Endothelial cell of umbilical vein (primary cell): ENCODE measurements around the gene PTGER2. TPM values are rescaled to one million over a fixed set of nuclear protein-coding genes. Genes with fewer than 3 reads are reported as not detected.

Experiments used
- BruUV-seq: library from RNA; stranded (reverse); fragments of 400-500 nt; replicated peaks from 2 replicates; lab custom pipeline; 2021; lab: Mats Ljungman, UMichigan
- CTCF ChIA-PET: fragments of 300-600, 350-600 bp; sonication (Branson Sonifier 250); formaldehyde crosslinking; loops from one replicate; lab custom pipeline; 2021; ENCODE audit warnings: antibody characterized with exemption, inconsistent platforms; lab: Charles Lee
- POLR2A ChIA-PET: fragments of 300-600, 350-600 bp; sonication (Branson Sonifier 250); formaldehyde crosslinking; loops from one replicate; lab custom pipeline; 2021; ENCODE audit warnings: antibody characterized with exemption, inconsistent platforms; lab: Charles Lee
- DNase-seq: peaks from one replicate; pipeline ENCODE4 v3.0.0-alpha.2; 2011; ENCODE audit warnings: low read depth, low spot score
- FAIRE-seq: peaks from 2 replicates; lab custom pipeline; 2011; peaks lifted over from hg19 to GRCh38; lab: Jason Lieb, UNC
- H2AFZ ChIP-seq: 2 replicates; pipeline ENCODE4 v1.6.0; 2012; ENCODE audit warnings: low read depth, low read length, control low read depth, inconsistent platforms
- H3K27ac ChIP-seq: 2 replicates; pipeline ENCODE4 v1.5.1; 2011; ENCODE audit warnings: low read depth, mild to moderate bottlenecking, control low read depth, low read length, moderate library complexity; ENCODE audit not compliant: insufficient read depth
- H3K27me3 ChIP-seq, 2 experiments: 2 replicates each; pipeline versions ENCODE4 v1.6.0 to v1.6.1; 2011; ENCODE audit warnings: low read length in 2 of 2, mixed read lengths in 1 of 2; ENCODE audit not compliant: control insufficient read depth in 2 of 2, insufficient read depth in 2 of 2
- H3K36me3 ChIP-seq, 2 experiments: 2 replicates in 1 of 2; 3 replicates in 1 of 2; pipeline ENCODE4 v1.5.1; 2011; ENCODE audit warnings: low read length in 2 of 2, mild to moderate bottlenecking in 1 of 2, moderate library complexity in 1 of 2; ENCODE audit not compliant: control insufficient read depth in 2 of 2, insufficient read depth in 2 of 2; ENCODE audit errors: extremely low read depth in 1 of 2
- H3K4me1 ChIP-seq: 3 replicates; pipeline ENCODE4 v1.5.1; 2011; ENCODE audit warnings: mild to moderate bottlenecking, low read length; ENCODE audit not compliant: control insufficient read depth, insufficient read depth; ENCODE audit errors: extremely low read depth
- H3K4me2 ChIP-seq: 2 replicates; pipeline ENCODE4 v1.6.1; 2011; ENCODE audit warnings: low read length, control low read depth, mixed read lengths; ENCODE audit not compliant: insufficient read depth
- H3K4me3 ChIP-seq, 3 experiments: fragments of 200-600 bp in 1 of 3; sonication (generic), shearing (Covaris generic) in 1 of 3; replicated peaks in 1 of 3; 2 replicates each; pipeline ENCODE4 v1.5.1; 2011 to 2016; ENCODE audit warnings: control low read depth in 3 of 3, low read length in 3 of 3, mild to moderate bottlenecking in 2 of 3, inconsistent platforms in 1 of 3, low read depth in 1 of 3, moderate library complexity in 1 of 3; ENCODE audit not compliant: insufficient read depth in 1 of 3
- H3K79me2 ChIP-seq: 2 replicates; pipeline ENCODE4 v1.6.0; 2012; ENCODE audit warnings: low read length, inconsistent platforms; ENCODE audit not compliant: control insufficient read depth, insufficient read depth
- H3K9ac ChIP-seq: replicated peaks from 2 replicates; pipeline ENCODE3; 2011; ENCODE audit warnings: low read length, control low read depth; ENCODE audit not compliant: insufficient read depth; ENCODE audit errors: extremely low read depth
- H3K9me1 ChIP-seq: replicated peaks from 3 replicates; pipeline ENCODE4 v1.6.0; 2011; ENCODE audit warnings: mild to moderate bottlenecking, low read length; ENCODE audit not compliant: control insufficient read depth, insufficient read depth; ENCODE audit errors: extremely low read depth
- H3K9me3 ChIP-seq: replicated peaks from 2 replicates; pipeline ENCODE4 v1.5.1; 2012; ENCODE audit warnings: low read length, inconsistent platforms; ENCODE audit not compliant: control insufficient read depth, insufficient read depth
- H4K20me1 ChIP-seq: replicated peaks from 2 replicates; pipeline ENCODE3; 2011; ENCODE audit warnings: mild to moderate bottlenecking, low read length; ENCODE audit not compliant: control insufficient read depth, insufficient read depth; ENCODE audit errors: extremely low read depth
- CTCF ChIP-seq, 2 donors: IDR thresholded peaks; 1 replicate in 1 of 2; 2 replicates in 1 of 2; pipeline ENCODE4 v1.5.1; 2011; ENCODE audit warnings: low read length in 2 of 2, mild to moderate bottlenecking in 2 of 2, moderate library complexity in 2 of 2, control low read depth in 1 of 2, inconsistent platforms in 1 of 2, low read depth in 1 of 2; ENCODE audit not compliant: insufficient read depth in 1 of 2; ENCODE audit errors: extremely low read depth in 1 of 2
- EZH2 ChIP-seq: IDR thresholded peaks from 2 replicates; pipeline ENCODE4 v1.6.1; 2012; ENCODE audit warnings: borderline replicate concordance, low read depth, mild to moderate bottlenecking, moderate library complexity, low read length, inconsistent platforms; ENCODE audit not compliant: severe bottlenecking
- FOS ChIP-seq: IDR thresholded peaks from 2 replicates; pipeline ENCODE4 v1.6.1; 2011; ENCODE audit warnings: mild to moderate bottlenecking, low read length, moderate library complexity, borderline replicate concordance; ENCODE audit not compliant: insufficient read depth
- GATA2 ChIP-seq: IDR thresholded peaks from 2 replicates; pipeline ENCODE4 v1.7.0; 2011; ENCODE audit warnings: low read depth, mild to moderate bottlenecking, moderate library complexity, mixed read lengths, low read length; ENCODE audit not compliant: insufficient read length, insufficient read depth
- JUN ChIP-seq: IDR thresholded peaks from 2 replicates; pipeline ENCODE4 v1.6.1; 2011; ENCODE audit warnings: borderline replicate concordance, low read depth; ENCODE audit not compliant: insufficient read length, insufficient read depth
- MAX ChIP-seq: IDR thresholded peaks from 2 replicates; pipeline ENCODE4 v1.6.1; 2011; ENCODE audit not compliant: insufficient read depth, insufficient read length
- MYC ChIP-seq: IDR thresholded peaks from one replicate; pipeline ENCODE4 v1.6.1; 2011; ENCODE audit warnings: mild to moderate bottlenecking, low read depth, low read length
- POLR2A ChIP-seq: IDR thresholded peaks from 2 replicates; pipeline ENCODE4 v1.6.1; 2012; ENCODE audit warnings: low read depth, mild to moderate bottlenecking, control low read depth, low read length
- POLR2AphosphoS5 ChIP-seq: IDR thresholded peaks from 2 replicates; pipeline ENCODE4 v1.6.1; 2012; ENCODE audit warnings: low read depth, mild to moderate bottlenecking, control low read depth, low read length, moderate library complexity; ENCODE audit not compliant: insufficient read depth
- dilution Hi-C: fragments of 300-500 bp; cut with MboI; formaldehyde crosslinking; loops from one replicate; pipeline ENCODE4 v1.15.0; 2019; ENCODE audit warnings: low sequenced_read_pairs; ENCODE audit not compliant: extremely low pct_ligation_motif_present
- intact Hi-C: fragments of 100-400 bp; cut with micrococcal nuclease; formaldehyde crosslinking; loops from one replicate; pipeline ENCODE4 v1.10.0; 2022
- polyA plus RNA-seq, 4 experiments: library from polyadenylated mRNA; depleted of rRNA in 3 of 4; stranded (reverse) in 3 of 4; unstranded in 1 of 4; fragments of >200 nt; gene quantifications; 2 replicates each; pipeline versions ENCODE4 v1.2.1 to v1.2.3, GENCODE V29; 2011 to 2012; ENCODE audit warnings: missing spikeins in 1 of 4
- total RNA-seq: library from RNA; stranded (reverse); gene quantifications from 2 replicates; pipeline ENCODE4 v1.2.3, GENCODE V29; 2021

Gene PTGER2
- total and polyA plus RNA-seq, 2 donors (not counting 3 experiments of a cell fraction or from before 2014, with no cell fraction given): not detected

- ChIA-PET POLR2A (no interaction called here), CTCF (no interaction called here)
- no peaks in the 10 kb centered on the region for H3K4me1 ChIP-seq
- FAIRE-seq: no peak
- H3K9me3 ChIP-seq: no peaks in the 10 kb centered on the region
- H3K27me3 ChIP-seq: peaks cover 5 to 10% of the 10 kb centered on the region in 2 experiments
- H3K79me2 ChIP-seq: no peaks in the 10 kb centered on the region
- H2AFZ ChIP-seq: no peak overlapping the region
- H3K4me2 ChIP-seq: no peak overlapping the region
- dilution Hi-C loops (no loop called here), intact Hi-C loops (no loop called here)
- no peak for DNase-seq
- H4K20me1 ChIP-seq: no peaks in the 10 kb centered on the region
- no TSS peak for BruUV-seq
- no peak overlapping the region for H3K4me3 ChIP-seq
- H3K9me1 ChIP-seq: no peaks in the 10 kb centered on the region
- H3K27ac ChIP-seq: no peak overlapping the region
- TF ChIP-seq POLR2A (no peak), MYC (no peak), CTCF (IDR thresholded peaks at IDR 0.05; ENCODE audit: extremely low read depth in 1 of 2, insufficient read depth in 1 of 2, low read depth in 1 of 2, low read length in 2 of 2) (no peak), MAX (no peak), FOS (no peak), GATA2 (no peak), JUN (no peak), EZH2 (no peak), POLR2AphosphoS5 (no peak)
- no peaks in the 10 kb centered on the region for H3K36me3 ChIP-seq
- H3K9ac ChIP-seq: no peak overlapping the region
Measured at GRCh38 chr14:52365071-52365470, 51.0 kb downstream of the PTGER2 start.
